ENCODE measurements around the gene ALDH4A1. TPM values are rescaled to one million over a fixed set of nuclear protein-coding genes. Genes with fewer than 3 reads are reported as not detected.

The ALDH4A1 gene
- total and polyA plus RNA-seq, 10 of the 15 experiments (the other 5 are each of a cell fraction or from before 2014, with no cell fraction given) = 0.06 to 25.5 (median 13.0) TPM

DNA sequence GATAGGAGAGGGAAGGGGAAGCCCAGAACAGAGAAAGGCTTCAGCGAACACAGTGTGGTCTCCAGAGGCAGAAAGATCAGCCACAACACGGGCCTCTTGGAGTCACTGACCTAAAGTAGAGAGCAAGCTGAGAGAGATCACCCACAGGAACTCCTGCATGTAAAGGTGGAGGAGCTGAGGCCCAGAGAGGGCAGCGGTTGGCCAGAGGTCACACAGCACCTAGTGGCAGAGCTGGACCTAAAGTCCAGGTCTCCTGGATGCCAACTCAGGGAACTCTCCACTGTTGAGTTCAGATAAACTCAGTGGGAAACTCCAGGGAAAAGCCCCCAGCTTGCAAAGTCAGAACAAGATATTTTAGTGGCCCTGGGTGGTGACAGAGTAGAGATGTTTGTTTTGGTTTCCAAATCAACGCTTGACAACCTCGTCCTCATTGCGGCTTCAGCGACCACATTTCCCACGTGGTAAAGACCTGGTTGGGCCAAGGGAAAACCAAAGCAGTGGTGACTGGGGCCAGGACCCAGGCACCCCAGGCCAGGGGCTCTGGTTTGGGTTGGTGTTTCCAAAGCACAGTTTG lies 49.5 kb upstream of the ALDH4A1 start (continued):
- no peak; the same call in 1 of the 2 replicates for TF ChIP-seq TBL1XR1 (IDR thresholded peaks at IDR 0.05; ENCODE audit: low read depth, low read length)
- TF ChIP-seq FOXK2 (IDR thresholded peaks at IDR 0.05) = no peak
- no peak for TF ChIP-seq ZNF24 (IDR thresholded peaks at IDR 0.05)
- TF ChIP-seq, protein P1, sequence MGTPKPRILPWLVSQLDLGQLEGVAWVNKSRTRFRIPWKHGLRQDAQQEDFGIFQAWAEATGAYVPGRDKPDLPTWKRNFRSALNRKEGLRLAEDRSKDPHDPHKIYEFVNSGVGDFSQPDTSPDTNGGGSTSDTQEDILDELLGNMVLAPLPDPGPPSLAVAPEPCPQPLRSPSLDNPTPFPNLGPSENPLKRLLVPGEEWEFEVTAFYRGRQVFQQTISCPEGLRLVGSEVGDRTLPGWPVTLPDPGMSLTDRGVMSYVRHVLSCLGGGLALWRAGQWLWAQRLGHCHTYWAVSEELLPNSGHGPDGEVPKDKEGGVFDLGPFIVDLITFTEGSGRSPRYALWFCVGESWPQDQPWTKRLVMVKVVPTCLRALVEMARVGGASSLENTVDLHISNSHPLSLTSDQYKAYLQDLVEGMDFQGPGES (IDR thresholded peaks at IDR 0.05) = 0 out of 2 replicates have a peak, but pooled peaks have one; percentile 11
- peak; percentile 80 for TF ChIP-seq ATF7 (IDR thresholded peaks at IDR 0.05; ENCODE audit: low read depth)
- no peak for TF ChIP-seq RBBP5 (conservative IDR thresholded peaks at IDR 0.05)
- no peak for TF ChIP-seq POLR2AphosphoS2 (IDR thresholded peaks at IDR 0.05; ENCODE audit: low read depth, low read length)
- TF ChIP-seq RFX5 (IDR thresholded peaks at IDR 0.05; ENCODE audit: low read depth, low read length) = no peak
- peak; percentile 90; the same call in 1 of the 2 replicates for TF ChIP-seq FOXM1 (IDR thresholded peaks at IDR 0.05; ENCODE audit: low read depth, low read length)
- peak; percentile 92 for TF ChIP-seq IKZF2 (IDR thresholded peaks at IDR 0.05)
- TF ChIP-seq EP300 (IDR thresholded peaks at IDR 0.05; ENCODE audit: borderline replicate concordance in 1 of 2, control insufficient read depth in 1 of 2, low read depth in 2 of 2, low read length in 2 of 2) = peak; percentile 79 to 97
- TF ChIP-seq, protein P2, sequence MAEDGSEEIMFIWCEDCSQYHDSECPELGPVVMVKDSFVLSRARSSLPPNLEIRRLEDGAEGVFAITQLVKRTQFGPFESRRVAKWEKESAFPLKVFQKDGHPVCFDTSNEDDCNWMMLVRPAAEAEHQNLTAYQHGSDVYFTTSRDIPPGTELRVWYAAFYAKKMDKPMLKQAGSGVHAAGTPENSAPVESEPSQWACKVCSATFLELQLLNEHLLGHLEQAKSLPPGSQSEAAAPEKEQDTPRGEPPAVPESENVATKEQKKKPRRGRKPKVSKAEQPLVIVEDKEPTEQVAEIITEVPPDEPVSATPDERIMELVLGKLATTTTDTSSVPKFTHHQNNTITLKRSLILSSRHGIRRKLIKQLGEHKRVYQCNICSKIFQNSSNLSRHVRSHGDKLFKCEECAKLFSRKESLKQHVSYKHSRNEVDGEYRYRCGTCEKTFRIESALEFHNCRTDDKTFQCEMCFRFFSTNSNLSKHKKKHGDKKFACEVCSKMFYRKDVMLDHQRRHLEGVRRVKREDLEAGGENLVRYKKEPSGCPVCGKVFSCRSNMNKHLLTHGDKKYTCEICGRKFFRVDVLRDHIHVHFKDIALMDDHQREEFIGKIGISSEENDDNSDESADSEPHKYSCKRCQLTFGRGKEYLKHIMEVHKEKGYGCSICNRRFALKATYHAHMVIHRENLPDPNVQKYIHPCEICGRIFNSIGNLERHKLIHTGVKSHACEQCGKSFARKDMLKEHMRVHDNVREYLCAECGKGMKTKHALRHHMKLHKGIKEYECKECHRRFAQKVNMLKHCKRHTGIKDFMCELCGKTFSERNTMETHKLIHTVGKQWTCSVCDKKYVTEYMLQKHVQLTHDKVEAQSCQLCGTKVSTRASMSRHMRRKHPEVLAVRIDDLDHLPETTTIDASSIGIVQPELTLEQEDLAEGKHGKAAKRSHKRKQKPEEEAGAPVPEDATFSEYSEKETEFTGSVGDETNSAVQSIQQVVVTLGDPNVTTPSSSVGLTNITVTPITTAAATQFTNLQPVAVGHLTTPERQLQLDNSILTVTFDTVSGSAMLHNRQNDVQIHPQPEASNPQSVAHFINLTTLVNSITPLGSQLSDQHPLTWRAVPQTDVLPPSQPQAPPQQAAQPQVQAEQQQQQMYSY (CRISPR knock-in tag; IDR thresholded peaks at IDR 0.05) = no peak
- TF ChIP-seq NFXL1 (IDR thresholded peaks at IDR 0.05; ENCODE audit: borderline replicate concordance) = peak; percentile 95
- peak; percentile 81; the same call in 2 of the 3 replicates for TF ChIP-seq POU2F2 (IDR thresholded peaks at IDR 0.05; ENCODE audit: borderline replicate concordance, low read depth, low read length)
- no peak for TF ChIP-seq SIX5 (IDR thresholded peaks at IDR 0.05; ENCODE audit: low read depth, low read length, severe bottlenecking)
- no peak for TF ChIP-seq SIN3A (IDR thresholded peaks at IDR 0.05; ENCODE audit: low read depth, low read length)
- peak; percentile 20 for TF ChIP-seq TAF1 (IDR thresholded peaks at IDR 0.05; ENCODE audit: borderline replicate concordance, low read depth, low read length)
- TF ChIP-seq CHD4 (IDR thresholded peaks at IDR 0.05) = no peak
- TF ChIP-seq, protein P3, sequence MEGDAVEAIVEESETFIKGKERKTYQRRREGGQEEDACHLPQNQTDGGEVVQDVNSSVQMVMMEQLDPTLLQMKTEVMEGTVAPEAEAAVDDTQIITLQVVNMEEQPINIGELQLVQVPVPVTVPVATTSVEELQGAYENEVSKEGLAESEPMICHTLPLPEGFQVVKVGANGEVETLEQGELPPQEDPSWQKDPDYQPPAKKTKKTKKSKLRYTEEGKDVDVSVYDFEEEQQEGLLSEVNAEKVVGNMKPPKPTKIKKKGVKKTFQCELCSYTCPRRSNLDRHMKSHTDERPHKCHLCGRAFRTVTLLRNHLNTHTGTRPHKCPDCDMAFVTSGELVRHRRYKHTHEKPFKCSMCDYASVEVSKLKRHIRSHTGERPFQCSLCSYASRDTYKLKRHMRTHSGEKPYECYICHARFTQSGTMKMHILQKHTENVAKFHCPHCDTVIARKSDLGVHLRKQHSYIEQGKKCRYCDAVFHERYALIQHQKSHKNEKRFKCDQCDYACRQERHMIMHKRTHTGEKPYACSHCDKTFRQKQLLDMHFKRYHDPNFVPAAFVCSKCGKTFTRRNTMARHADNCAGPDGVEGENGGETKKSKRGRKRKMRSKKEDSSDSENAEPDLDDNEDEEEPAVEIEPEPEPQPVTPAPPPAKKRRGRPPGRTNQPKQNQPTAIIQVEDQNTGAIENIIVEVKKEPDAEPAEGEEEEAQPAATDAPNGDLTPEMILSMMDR (IDR thresholded peaks at IDR 0.05 in 2 of 3, conservative IDR thresholded peaks at IDR 0.05 in 1 of 3; ENCODE audit: control insufficient read depth in 2 of 3, extremely low read depth in 1 of 3, insufficient read depth in 1 of 3, low read depth in 3 of 3, low read length in 3 of 3) = no peak
- peak; percentile 86 for TF ChIP-seq MTA2 (IDR thresholded peaks at IDR 0.05; ENCODE audit: low read depth)
- TF ChIP-seq CREM (IDR thresholded peaks at IDR 0.05; ENCODE audit: low read depth) = peak; percentile 55
- TF ChIP-seq, protein P4, sequence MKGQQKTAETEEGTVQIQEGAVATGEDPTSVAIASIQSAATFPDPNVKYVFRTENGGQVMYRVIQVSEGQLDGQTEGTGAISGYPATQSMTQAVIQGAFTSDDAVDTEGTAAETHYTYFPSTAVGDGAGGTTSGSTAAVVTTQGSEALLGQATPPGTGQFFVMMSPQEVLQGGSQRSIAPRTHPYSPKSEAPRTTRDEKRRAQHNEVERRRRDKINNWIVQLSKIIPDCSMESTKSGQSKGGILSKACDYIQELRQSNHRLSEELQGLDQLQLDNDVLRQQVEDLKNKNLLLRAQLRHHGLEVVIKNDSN (IDR thresholded peaks at IDR 0.05; ENCODE audit: borderline replicate concordance, extremely low read length, insufficient read depth, low read depth, low read length) = peak; percentile 72
